Measurements from ENCODE around the gene HABP2.

Gene HABP2

DNA sequence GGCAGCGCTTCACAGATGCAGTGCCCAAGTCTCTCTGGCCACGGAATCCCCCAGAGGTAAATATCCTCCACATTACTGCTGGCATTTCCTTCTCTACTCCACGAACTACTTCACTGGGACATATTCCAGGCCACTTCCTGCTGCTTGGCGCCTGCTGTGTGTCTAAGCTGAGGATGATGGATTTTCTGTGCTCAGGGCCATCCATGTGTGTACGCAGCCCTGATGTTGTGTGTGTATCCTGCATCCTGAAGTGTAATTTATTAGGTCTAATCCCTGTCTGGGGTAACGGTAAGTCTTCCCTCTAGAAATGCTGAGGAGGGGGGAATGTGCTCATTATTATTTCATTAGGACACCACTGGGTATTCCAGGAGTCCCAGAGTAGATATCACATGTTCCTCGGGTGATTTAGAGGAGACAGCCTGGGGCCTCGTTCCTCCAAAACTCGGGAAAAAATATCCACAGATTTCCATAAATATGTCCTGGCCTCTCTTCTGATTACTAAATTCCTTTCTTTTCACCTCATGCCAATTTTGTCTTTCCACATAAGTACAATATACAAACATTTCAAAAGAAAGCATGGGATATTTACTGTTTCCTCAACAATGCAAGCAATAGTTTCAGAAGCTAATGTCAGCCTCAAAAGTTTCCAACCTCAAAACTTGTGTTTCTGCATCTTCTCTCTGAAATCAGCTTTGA is 25.5 kb upstream of the HABP2 start:
- DNase-seq = no peak

DNA sequence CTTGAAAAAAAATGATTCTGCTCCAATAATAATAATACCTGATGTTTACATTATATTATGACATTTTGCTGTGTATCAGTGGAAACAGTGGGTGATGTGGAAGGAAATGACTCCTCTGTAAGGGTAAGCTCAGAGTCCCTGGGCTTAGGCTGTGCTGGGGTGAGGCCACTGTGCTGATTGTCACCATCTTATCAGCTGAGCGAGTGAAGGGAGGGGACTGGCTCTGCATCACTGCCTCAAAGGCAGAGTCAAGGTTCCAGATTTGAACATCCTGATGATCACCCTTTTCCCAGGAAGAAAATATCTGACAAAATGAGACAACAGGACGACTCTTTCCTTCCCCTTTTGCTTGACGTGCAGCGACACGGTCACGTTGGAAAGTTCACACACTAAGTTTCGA is 24.0 kb upstream of the HABP2 start:
- no peak for DNase-seq

DNA sequence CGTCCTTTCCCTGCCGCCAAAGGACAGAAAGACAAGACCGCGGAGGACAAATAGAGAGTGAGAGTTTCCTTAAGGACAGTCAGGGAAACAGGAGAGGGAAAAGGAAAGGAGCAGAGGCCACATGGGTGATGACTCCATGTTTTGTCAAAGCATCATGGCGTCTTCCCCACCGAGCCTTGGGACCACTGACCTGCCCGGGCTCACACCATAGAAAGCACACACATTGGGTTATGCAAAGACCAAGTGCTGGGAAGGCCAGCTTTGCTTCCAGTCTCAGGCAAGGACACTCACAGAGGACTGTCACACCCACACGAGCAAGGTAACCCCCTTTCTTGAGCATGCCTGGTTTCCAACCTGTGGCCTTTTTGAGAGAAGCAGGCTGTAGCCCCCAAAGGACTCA is 23.3 kb upstream of the HABP2 start:
- no peak for DNase-seq

GRCh38 chr10:113530476-113530875 is 22.4 kb upstream of the HABP2 start:
- DNase-seq = no peak

DNA sequence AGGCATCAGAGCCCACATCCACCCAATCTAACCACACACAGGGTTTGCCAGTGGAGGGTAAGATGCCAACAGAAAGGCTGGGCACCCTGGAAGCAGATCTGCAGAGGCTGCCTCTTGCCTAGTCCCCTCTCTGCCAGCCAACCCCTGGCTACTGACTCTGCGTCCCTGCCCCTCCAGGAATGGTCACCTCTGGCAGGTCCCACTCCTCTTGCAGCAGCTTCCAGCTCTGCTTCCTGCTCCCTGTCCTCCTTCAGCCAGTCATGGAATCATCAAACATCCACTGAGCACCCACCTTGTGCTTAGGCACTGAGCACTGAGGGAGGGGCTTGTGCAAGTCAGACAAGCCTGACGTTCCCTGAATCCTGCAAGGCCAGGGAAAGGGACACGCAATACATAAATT is 20.1 kb upstream of the HABP2 start:
- DNase-seq = no peak

- no peak for DNase-seq
These were observed 19.1 kb upstream of the HABP2 start for GRCh38 chr10:113533801-113534200.

- DNase-seq = no peak
These were observed 18.4 kb upstream of the HABP2 start for GRCh38 chr10:113534423-113534822.

- DNase-seq = no peak
These were observed 15.2 kb upstream of the HABP2 start for GRCh38 chr10:113537672-113538071.

- no peak for DNase-seq
These were observed 14.7 kb upstream of the HABP2 start for GRCh38 chr10:113538151-113538550.

- no peak for DNase-seq
These were observed 13.1 kb upstream of the HABP2 start for GRCh38 chr10:113539789-113540188.

- DNase-seq = no peak
These were observed 11.9 kb upstream of the HABP2 start for GRCh38 chr10:113540845-113541548.

DNA sequence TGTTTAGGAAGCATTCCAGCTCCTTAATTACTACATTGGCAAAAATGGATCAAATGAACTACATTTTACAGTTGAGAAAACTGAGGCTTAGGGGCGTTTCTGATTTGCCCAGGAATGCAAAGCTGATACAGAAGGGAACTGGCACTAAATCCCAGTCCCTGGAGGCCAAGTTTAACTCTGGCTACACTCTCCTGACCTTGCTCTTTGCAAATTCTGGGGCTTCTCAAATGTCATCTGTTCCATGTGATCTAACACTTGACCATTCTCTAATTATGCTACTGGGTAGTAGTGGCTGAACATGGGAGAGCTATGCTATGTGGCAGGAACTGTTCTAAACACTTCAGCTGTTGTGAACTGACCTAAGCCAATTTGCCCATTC is 11.3 kb upstream of the HABP2 start:
- DNase-seq = no peak

DNA sequence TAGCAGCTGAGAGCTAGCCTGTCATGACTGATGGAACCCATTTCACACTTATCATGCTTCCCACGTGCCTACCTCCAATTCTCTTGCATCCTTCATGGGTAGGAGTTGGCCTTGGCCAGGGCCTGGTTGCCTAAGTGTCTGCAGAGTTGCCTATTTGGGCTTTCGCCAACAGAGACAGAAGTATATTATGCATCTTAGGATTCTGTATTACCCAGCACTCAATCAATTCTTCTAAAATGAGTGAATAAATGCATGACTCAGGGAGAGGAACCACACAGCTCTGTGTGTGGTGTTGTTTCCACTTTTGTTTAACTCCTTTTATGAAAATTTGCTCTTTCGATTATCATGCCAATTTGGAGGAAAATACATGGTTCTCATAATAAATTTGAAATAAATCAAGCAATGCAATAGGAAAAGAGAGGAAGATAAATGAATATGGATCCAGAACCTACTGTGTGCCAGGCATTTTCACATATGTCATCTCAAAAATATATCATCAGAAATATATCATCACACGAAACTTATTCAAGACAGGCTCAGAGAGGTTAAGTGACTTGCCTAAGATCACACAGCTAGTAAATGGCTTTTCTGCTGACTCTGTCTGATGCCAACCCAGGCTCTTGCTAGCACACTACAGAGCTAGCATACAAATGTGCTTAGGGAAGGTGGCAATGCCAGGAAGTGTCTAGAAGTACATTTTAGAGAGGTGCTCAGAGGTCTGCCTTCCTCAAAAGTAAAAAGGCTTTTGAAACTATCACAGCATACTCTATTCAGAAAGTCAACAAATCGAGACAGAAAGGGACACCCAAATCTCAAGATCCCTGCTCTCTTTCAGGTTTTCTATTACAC is 9.5 kb upstream of the HABP2 start:
- no peak for DNase-seq

DNA sequence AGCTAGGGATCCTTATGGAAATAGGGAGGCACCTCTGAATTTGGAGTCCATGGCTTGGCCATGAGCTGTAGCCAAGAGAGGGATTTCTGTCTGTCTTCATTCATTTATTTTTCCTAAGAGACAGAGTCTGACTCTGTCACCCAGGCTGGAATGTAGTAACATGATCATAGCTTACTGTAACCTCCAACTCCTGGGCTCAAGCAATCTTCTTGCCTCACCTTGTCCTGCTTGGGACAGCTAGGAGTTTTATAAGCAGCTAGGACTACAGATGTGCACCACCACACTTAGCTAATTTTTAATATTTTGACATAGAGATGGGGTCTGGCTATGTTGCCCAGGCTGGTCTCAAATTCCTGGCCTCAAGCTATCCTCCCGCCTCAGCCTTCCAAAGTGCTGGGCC is 8.5 kb upstream of the HABP2 start:
- no peak for DNase-seq

GRCh38 chr10:113547426-113547825 is 5.4 kb upstream of the HABP2 start:
- DNase-seq = no peak

GRCh38 chr10:113549856-113550255 is 3.0 kb upstream of the HABP2 start:
- DNase-seq = no peak

DNA sequence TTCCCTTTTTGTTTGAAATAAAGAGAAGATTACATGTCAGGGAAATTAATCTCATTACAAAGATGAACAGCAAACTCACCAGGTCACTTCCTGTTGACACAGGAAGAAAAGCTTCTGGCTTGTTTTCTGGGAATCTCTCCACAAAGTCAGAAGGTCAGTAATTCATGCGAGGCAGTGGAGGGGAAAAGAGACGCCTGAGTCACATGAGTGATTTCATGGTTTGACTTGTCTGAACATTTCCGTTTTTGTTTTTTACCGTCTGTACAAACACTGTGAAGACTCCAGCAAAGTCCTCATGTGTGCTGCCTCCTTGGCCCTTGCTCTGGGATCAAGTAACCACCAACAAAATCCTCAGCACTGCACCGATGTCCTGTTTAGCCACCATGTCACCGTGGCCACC is 2.5 kb upstream of the HABP2 start:
- no peak for DNase-seq

DNA sequence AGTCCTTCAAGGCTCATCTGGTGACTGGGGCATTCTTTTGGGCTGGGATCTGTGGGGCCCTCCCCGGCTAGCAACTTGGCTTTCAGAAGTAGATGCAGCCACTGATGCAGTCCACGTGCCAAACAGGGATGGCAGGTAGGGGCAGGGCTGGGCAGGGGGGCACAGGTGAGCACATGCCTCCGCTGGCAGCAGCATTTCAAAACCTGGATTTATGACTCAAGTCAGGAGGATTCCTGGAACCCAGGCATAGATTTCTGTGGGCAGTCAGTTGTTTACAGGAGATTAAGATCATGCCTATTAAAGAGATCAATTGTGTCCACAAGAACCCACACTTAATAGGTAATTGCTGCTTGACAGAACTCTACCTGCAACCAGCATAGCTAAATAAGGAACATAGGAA is 839 bp upstream of the HABP2 start:
- DNase-seq = no peak

DNA sequence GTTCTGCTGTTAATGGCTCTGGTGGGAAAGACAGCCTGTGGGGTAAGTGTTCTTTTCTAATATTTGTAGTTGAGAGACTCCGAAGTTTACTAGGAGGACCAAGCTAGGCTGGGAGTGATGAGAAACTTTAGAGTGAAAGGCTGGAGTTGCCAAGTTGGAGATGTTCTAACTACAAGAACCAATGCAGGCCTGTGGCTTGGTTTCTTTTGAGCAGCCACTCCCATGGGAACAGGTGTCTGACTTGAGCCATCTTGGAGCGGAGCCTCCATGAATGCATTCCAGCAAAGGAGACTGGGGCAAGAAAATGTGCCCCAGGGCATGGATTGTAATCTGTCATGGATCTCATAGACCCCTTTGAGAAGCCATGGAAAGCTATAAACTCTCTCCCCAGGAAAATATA is 296 bp downstream of the HABP2 start:
- DNase-seq = no peak

DNA sequence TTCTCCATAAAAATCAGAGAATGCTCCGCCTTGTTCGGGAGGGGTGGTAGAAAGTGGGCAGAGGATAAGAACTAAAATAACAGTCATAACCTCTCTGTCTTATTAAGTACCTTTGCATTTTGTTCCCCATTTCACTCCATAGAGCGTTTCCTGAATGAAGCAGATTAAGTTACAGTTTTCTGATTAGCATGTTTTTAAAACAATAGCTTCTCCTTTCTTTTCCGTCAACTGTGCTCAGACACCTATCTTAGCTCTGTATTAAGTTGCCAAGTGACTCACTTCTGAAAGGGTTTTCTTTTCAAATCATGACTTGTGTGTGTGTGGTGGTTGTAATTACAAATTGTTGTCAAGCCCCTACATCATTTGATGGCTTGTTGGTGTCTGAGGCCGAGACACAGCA is 1.4 kb downstream of the HABP2 start:
- no peak for DNase-seq

DNA sequence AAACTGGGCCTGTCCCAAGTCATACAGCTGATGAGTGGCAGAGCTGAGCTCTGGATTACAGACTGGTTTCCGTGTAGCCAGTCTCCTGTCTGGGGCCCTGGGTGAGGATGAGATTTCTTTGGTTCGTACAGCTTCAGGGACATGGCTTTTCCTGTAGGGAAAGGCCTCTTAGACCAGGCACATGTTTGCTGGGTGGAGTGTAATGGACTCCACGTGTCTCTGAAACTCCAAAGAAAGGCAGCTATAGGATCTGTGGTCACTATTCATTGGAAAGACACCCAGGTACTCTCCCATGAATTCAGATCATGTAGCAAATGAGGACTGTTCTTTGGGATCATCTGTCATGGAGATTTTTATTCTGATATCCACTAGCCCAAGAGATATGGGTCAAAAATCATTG is 2.4 kb downstream of the HABP2 start:
- no peak for DNase-seq

GRCh38 chr10:113555751-113556150 is 2.9 kb downstream of the HABP2 start:
- no peak for DNase-seq

DNA sequence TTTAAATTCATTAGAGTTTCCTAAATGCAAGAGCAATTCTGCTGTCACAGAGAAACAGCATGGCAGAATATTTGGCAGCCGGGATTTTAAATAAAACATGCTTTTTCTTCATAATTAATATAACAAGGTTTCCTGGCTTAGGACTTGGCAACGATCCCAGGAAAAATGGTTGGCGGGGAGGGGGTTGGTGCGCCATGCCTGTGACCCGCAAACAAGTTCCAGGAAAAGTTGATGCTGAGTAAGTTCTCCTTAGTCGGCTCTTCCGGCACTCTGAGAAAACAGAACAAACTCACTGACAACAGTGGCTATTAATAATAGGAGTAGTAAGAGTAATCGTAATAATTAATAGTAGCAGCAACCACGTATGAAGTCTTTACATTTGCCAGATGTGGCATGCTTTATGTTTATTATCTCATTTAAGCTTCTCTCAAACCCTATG is 4.6 kb downstream of the HABP2 start:
- no peak for DNase-seq

DNA sequence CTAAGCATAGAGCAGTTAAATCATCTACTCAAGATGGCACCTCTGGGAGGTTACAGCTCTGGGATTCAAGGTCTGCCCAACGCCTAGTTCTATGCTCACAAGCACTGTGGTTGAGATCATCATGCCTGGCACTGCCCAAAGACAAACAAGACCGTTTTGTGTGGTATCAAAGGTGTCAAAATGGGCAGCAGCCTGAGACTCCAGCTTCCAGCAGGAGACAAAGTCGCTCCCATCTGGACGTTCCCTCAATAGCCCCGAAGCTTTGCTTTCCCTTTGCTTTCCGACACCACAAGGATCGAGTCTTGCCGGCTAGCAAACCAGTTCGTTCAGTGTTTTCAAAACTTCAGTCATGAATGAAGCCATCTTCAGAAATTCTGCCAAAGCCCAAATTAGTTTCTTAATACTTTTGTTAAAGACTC is 5.1 kb downstream of the HABP2 start:
- DNase-seq = no peak

Measured in activated gamma-delta T cell (primary cell).